ENCODE measurements around the gene FOXL1. TPM values are rescaled to one million over a fixed set of nuclear protein-coding genes. Genes with fewer than 3 reads are reported as not detected.

Gene FOXL1
- polyA plus RNA-seq, 2 of the 4 experiments (the other 2 are of a cell fraction) = 0.48 to 0.70 TPM

DNA sequence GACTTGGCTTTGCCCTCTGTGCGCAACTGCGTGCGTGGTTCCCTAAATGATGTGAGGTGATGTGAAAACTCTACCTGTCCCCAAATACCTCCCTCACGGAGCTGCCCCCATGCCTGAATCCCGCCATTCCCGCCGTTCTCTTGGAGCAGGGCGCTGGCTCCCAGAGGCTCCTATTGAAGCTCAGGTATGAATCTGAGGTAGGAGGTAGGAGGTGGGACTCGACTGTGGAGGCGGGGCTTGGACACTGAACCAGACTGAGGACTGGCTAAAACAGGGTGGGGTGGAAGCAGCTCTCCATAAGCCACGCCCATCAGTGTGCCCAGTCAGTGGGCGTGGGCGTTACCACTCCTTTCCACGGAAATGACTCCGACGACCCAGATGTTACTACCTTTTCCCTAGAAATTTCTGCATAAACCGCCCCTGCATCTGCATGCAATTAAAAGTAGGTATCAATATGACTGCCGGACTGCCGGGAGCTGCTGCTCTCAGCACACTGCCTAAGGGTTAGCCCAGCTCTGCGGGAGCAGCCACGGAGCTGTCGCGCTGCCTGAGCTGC is 41.0 kb downstream of the FOXL1 start:
- WGBS (ENCODE audit: missing lambda C conversion rate) = 46% methylated on average over 23 of the region's 23 CpGs
- FAIRE-seq = no peak
- Histone ChIP-seq H3K4me1 (0 out of 3 replicates have a peak, but pooled peaks cover 2% of the 10 kb centered on the region), H3K27ac (peak overlapping the region; percentile 59 to 66; a peak in 4 of 6 replicates), H3K4me2 (peak overlapping the region; percentile 87), H3K4me3 (peak overlapping the region; percentile 51), H3K9me3 (no peaks in the 10 kb centered on the region)
- ATAC-seq = peak; percentile 92 to 95
- TF ChIP-seq RCOR1 (IDR thresholded peaks at IDR 0.05; ENCODE audit: low read depth, low read length) (no peak), ZFP36 (IDR thresholded peaks at IDR 0.05; ENCODE audit: borderline replicate concordance, partially characterized antibody) (no peak), HOXB5 (CRISPR knock-in tag; IDR thresholded peaks at IDR 0.05) (no peak), GATA3 (IDR thresholded peaks at IDR 0.05; ENCODE audit: borderline replicate concordance) (no peak), POLR2A (IDR thresholded peaks at IDR 0.05; ENCODE audit: low read length) (no peak), CHD4 (IDR thresholded peaks at IDR 0.05; ENCODE audit: borderline replicate concordance) (no peak), ZSCAN20 (CRISPR knock-in tag; IDR thresholded peaks at IDR 0.05) (no peak), HDAC2 (IDR thresholded peaks at IDR 0.05) (no peak), MAFK (IDR thresholded peaks at IDR 0.05; ENCODE audit: partially characterized antibody) (no peak), TFCP2L1 (CRISPR knock-in tag; IDR thresholded peaks at IDR 0.05) (no peak), ZNF302 (CRISPR knock-in tag; IDR thresholded peaks at IDR 0.05) (no peak), RNF2 (IDR thresholded peaks at IDR 0.05; ENCODE audit: borderline replicate concordance, low read depth) (no peak), FOXS1 (CRISPR knock-in tag; IDR thresholded peaks at IDR 0.05) (no peak), CHD2 (IDR thresholded peaks at IDR 0.05; ENCODE audit: low read length, partially characterized antibody) (no peak), HOXB13 (CRISPR knock-in tag; IDR thresholded peaks at IDR 0.05; ENCODE audit: low read depth) (no peak), RFX5 (IDR thresholded peaks at IDR 0.05) (no peak)
- TF ChIP-seq, protein P1, sequence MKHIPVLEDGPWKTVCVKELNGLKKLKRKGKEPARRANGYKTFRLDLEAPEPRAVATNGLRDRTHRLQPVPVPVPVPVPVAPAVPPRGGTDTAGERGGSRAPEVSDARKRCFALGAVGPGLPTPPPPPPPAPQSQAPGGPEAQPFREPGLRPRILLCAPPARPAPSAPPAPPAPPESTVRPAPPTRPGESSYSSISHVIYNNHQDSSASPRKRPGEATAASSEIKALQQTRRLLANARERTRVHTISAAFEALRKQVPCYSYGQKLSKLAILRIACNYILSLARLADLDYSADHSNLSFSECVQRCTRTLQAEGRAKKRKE (CRISPR knock-in tag; IDR thresholded peaks at IDR 0.05; ENCODE audit: low read depth) = no peak
- TF ChIP-seq, protein P2, sequence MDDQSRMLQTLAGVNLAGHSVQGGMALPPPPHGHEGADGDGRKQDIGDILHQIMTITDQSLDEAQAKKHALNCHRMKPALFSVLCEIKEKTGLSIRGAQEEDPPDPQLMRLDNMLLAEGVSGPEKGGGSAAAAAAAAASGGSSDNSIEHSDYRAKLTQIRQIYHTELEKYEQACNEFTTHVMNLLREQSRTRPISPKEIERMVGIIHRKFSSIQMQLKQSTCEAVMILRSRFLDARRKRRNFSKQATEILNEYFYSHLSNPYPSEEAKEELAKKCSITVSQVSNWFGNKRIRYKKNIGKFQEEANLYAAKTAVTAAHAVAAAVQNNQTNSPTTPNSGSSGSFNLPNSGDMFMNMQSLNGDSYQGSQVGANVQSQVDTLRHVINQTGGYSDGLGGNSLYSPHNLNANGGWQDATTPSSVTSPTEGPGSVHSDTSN (IDR thresholded peaks at IDR 0.05) = no peak
- TF ChIP-seq, protein P3, sequence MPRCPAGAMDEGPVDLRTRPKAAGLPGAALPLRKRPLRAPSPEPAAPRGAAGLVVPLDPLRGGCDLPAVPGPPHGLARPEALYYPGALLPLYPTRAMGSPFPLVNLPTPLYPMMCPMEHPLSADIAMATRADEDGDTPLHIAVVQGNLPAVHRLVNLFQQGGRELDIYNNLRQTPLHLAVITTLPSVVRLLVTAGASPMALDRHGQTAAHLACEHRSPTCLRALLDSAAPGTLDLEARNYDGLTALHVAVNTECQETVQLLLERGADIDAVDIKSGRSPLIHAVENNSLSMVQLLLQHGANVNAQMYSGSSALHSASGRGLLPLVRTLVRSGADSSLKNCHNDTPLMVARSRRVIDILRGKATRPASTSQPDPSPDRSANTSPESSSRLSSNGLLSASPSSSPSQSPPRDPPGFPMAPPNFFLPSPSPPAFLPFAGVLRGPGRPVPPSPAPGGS (IDR thresholded peaks at IDR 0.05) = no peak
- TF ChIP-seq, protein P4, sequence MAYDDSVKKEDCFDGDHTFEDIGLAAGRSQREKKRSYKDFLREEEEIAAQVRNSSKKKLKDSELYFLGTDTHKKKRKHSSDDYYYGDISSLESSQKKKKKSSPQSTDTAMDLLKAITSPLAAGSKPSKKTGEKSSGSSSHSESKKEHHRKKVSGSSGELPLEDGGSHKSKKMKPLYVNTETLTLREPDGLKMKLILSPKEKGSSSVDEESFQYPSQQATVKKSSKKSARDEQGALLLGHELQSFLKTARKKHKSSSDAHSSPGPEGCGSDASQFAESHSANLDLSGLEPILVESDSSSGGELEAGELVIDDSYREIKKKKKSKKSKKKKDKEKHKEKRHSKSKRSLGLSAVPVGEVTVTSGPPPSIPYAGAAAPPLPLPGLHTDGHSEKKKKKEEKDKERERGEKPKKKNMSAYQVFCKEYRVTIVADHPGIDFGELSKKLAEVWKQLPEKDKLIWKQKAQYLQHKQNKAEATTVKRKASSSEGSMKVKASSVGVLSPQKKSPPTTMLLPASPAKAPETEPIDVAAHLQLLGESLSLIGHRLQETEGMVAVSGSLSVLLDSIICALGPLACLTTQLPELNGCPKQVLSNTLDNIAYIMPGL (CRISPR knock-in tag; IDR thresholded peaks at IDR 0.05; ENCODE audit: borderline replicate concordance) = no peak
- POLR2A ChIA-PET = no interaction called here
- DNase-seq (ENCODE audit: low read depth in 1 of 2, low spot score in 1 of 2) = peak; percentile 38 to 58
- CTCF ChIA-PET = interaction anchor here (0.5 kb wide), 1 partner anchor 1440 kb away, joined by 3 read pairs; no protein-coding TSS in a partner anchor

DNA sequence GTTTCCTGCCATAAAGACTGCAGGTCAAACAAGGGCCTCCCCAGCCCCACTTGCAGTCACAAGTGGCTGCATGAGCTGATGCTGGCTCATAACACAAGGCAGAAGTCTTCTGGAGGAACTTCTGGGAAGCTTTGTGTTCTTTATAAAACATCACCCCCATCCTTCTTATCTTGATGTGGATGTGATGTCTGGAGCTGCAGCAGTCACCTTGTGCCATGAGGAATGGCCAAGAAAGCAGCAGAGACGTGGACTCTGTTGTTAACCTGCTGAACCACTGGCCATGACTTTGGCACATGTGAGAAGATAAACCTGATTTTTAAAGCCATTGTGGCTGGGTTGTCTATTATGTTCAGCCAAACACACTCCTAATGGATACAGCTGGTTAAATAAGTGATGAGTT is 41.8 kb downstream of the FOXL1 start:
- ATAC-seq (no peak), FAIRE-seq (no peak), DNase-seq (ENCODE audit: low read depth in 1 of 2, low spot score in 1 of 2) (no peak)
- CTCF ChIA-PET = interaction anchor here (1.0 to 1.9 kb wide), 2 partner anchors 9 to 443 kb away, joined by 4 read pairs; no protein-coding TSS in a partner anchor
- WGBS (ENCODE audit: missing lambda C conversion rate) = 60% methylated on average over 1 of the region's 1 CpG
- POLR2A ChIA-PET = no interaction called here
- Histone ChIP-seq H3K4me1 (0 out of 3 replicates have a peak, but pooled peaks cover 2% of the 10 kb centered on the region), H3K4me3 (no peak overlapping the region), H3K27ac (no peak overlapping the region), H3K4me2 (no peak overlapping the region; the same call in 2 of the 3 replicates), H3K9me3 (no peaks in the 10 kb centered on the region)
- TF ChIP-seq, protein P5, sequence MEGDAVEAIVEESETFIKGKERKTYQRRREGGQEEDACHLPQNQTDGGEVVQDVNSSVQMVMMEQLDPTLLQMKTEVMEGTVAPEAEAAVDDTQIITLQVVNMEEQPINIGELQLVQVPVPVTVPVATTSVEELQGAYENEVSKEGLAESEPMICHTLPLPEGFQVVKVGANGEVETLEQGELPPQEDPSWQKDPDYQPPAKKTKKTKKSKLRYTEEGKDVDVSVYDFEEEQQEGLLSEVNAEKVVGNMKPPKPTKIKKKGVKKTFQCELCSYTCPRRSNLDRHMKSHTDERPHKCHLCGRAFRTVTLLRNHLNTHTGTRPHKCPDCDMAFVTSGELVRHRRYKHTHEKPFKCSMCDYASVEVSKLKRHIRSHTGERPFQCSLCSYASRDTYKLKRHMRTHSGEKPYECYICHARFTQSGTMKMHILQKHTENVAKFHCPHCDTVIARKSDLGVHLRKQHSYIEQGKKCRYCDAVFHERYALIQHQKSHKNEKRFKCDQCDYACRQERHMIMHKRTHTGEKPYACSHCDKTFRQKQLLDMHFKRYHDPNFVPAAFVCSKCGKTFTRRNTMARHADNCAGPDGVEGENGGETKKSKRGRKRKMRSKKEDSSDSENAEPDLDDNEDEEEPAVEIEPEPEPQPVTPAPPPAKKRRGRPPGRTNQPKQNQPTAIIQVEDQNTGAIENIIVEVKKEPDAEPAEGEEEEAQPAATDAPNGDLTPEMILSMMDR (IDR thresholded peaks at IDR 0.05) = no peak
- TF ChIP-seq, protein P4 (CRISPR knock-in tag; IDR thresholded peaks at IDR 0.05; ENCODE audit: borderline replicate concordance) = no peak
